Subcutaneous adipose tissue (tissue), 4 donors: Measurements from ENCODE around the gene ITK. TPM values are rescaled to one million over a fixed set of nuclear protein-coding genes. Genes with fewer than 3 reads are reported as not detected.

Experiments
- total RNA-seq, 4 donors: library from RNA; depleted of rRNA; stranded (reverse); fragments of >200 nt; gene quantifications; one replicate each; pipeline ENCODE4 v1.1.0, GENCODE V29; 2016
- TF ChIP-seq, protein P1 (sequence below): fragments of 450-650 bp; IDR thresholded peaks from one replicate; pipeline ENCODE4 v1.5.1; 2016; ENCODE audit warnings: low read depth, mild to moderate bottlenecking, control low read depth, antibody characterized with exemption, moderate library complexity

ITK gene
- total RNA-seq, 4 donors from 2014 or later: 2.8 to 8.8 (median 5.3) TPM

DNA sequence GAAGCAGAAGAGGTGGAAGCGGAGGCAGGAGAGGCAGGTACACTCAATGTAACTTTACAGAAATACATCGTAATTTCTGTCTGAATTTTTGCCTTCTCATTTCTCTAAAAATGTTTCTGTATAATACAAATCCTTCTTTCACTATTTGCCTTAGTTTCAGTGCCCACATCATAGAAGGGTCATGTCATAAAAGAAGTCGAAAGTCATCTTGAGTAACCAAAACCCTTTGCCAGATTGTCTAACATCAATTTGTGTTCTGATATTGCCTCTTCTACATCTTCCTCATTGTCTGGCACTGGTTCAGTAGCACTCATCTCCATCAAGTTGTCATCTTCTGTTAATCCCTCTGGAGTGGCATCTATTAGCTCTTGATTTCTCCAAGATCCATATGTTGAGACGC is 79.1 kb downstream of the ITK start:
- TF ChIP-seq, protein P1, sequence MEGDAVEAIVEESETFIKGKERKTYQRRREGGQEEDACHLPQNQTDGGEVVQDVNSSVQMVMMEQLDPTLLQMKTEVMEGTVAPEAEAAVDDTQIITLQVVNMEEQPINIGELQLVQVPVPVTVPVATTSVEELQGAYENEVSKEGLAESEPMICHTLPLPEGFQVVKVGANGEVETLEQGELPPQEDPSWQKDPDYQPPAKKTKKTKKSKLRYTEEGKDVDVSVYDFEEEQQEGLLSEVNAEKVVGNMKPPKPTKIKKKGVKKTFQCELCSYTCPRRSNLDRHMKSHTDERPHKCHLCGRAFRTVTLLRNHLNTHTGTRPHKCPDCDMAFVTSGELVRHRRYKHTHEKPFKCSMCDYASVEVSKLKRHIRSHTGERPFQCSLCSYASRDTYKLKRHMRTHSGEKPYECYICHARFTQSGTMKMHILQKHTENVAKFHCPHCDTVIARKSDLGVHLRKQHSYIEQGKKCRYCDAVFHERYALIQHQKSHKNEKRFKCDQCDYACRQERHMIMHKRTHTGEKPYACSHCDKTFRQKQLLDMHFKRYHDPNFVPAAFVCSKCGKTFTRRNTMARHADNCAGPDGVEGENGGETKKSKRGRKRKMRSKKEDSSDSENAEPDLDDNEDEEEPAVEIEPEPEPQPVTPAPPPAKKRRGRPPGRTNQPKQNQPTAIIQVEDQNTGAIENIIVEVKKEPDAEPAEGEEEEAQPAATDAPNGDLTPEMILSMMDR: no peak

DNA sequence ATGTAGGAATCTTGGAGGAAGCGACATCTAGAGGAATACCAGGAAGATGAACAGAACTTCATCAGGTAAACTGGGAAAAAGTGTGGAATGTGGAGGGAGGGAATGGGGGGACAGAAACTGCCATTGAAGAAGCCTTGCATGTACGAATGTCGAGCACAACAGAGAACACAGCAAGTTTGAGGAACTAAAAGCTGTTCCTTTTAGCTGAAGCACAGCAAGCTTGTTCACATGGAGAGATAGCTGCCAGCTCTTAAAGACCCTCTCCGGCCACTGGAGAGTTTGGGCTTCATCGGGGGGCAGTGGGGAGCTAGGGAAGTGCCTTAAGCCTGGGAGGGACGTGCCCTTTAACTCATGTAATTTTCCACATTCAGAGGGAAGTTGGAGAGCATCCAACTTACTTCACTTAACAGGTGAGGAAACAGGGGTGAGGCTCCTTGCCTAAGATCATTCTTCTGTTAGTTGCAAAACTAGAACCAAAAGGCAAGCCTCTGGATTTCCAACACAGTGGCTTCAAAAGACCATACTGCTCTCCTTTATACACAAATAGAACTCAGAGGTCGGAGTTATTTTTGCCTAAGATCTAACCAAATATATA is 83.0 kb downstream of the ITK start:
- TF ChIP-seq, protein P1: no peak

DNA sequence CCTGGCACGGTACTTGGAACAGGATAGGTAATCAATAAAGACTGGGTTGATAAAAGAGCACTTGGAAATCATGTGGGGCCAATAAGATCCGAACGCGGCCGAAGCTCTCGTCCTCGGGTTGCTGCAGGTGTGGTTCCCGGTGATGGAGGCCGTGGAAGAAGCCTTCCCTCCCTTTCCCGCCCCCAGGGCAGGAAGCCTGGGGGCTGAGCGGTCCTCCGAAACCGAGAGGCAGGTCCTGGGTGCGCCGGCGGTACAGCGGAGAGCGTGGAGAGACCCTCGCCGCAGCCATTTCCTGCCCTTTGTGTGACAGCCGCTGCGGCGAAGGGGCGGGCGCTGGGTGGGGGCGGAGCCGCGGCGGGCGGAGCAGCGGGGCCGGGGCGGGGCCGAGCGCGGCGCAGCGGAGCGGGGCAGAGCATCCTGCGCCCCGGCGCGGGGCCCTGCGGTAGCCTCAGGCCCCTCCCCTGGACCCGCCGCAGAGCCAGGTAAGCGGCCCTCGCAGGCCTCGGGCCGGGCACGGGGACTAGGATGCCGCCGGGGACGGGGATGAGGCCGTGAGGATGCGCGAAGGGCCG is 85.2 kb downstream of the ITK start, which contains the start of gene CYFIP2:
Gene CYFIP2 (plus strand): TSS at position 410 of the 572 bp plus-strand sequence. CDS start 19,239 bp downstream, outside the sequence.
- TF ChIP-seq, protein P1: no peak

DNA sequence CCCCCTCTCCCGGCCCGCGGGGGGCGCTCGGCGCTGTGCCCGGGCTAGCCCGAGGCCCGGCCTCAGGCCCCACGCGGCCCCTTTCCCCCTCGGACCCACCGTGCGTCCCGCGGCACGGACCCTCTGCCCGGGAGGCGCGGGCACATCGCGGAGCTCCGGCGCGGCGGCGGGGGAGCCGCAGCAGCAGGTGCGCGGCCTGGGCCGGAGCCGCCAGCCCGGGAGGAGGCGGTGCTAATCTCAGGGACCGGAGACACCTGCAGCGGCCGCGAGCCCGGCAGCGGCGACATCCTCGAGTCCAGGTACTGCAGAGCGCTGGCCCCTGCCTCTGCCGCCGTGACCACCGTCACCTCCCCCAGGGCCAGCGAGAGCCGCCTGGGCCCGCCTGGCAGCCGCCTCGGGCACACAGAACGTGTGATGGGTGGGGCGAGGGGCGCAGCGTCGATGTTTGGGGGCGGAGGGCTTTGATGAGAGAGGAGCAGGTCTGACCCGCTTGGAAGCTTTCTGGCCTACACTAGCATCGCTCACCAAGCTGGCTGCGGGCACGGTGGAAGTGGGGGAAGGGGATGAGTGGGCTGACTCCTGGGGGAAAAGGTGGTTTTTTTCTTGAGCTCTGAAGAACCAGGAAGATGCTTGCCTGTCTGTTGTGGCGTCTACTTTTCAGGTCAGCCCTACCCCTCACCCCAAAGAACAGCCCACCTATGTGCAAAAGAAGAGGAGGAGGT is 85.8 kb downstream of the ITK start:
- TF ChIP-seq, protein P1: no peak

DNA sequence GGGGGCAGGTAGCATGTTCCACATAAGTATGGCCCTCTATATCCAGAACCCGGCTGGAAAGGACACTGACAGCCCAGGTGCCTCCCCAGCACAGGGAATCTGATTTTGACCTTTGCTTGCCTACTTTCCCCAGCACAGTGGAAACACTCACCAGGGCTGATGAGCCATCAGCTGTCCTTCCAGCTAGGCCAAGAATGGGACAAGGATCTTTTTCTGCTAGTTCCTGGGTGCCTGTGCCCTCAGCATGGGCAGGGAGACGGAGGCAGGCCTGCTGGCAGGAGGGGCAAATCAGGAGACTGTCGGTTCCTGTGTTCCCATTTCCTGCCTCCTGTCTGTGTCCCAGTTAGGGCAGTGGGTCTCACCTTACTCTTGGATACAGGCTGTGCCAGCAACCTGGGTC is 86.4 kb downstream of the ITK start:
- TF ChIP-seq, protein P1: no peak

DNA sequence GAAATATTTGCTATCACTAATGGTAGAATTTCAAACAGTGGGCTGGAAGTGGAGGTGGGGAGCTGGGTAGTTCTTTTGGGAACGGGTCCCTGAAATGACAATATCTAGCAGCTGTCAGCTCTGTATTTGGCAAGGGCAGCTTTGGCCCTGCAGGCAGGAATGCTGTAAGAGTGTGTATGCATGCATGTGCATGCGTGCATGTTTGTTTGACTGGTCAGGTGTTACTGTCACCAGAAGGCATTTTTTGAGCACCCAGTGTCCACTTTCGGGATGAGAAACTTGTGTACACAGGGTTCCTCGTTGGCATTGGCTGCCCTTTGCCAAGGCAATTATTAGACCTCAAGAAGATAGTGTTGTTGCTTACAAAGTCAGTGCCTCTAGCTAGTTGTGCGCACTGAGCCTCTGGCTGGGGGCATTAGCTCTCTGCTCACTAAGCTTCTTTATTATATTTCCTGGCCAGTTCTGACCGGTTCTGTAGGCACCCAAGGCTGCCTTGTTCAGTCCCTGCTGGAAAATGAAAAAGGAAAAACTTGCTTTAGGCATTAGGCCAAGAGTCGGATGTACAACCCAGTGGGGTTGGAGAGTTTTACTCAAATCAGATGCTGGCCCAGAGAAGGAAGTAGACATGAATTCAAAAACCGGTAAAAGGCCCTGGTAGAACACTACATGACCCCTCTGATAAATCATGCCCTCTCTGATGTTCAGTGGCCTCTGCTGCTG is 87.3 kb downstream of the ITK start:
- TF ChIP-seq, protein P1: no peak
